HepG2 (cell line): ENCODE measurements around the gene PRKCSH. TPM values are rescaled to one million over a fixed set of nuclear protein-coding genes. Genes with fewer than 3 reads are reported as not detected.
A peak's percentile ranks its signal among the peaks of the same experiment; 100 is the strongest.

Source experiments
- ATAC-seq: fragments of 200-7000 bp; cut with Tn5 transposase; 3 replicates; pipeline ENCODE4 v1.9.1; 2020; ENCODE audit warnings: mild to moderate bottlenecking, moderate library complexity
- BruUV-seq: library from RNA; stranded (reverse); fragments of 400-500 nt; replicated peaks from 2 replicates; lab custom pipeline; 2021; lab: Mats Ljungman, UMichigan
- CTCF ChIA-PET: fragments of 300-600 bp; formaldehyde crosslinking; extraction: SDS; loops from one replicate; lab custom pipeline; 2021; ENCODE audit warnings: low total read pairs, inconsistent platforms, low intra/inter-chr PET ratio; lab: Yijun Ruan, JAX
- POLR2A ChIA-PET: fragments of 350-600 bp; sonication (Branson Sonifier 250); formaldehyde crosslinking; loops from one replicate; lab custom pipeline; 2020; ENCODE audit warnings: antibody characterized with exemption, inconsistent platforms; lab: Yijun Ruan, JAX
- DNase-seq: peaks from one replicate; pipeline ENCODE4 v3.0.0-alpha.2; 2015; ENCODE audit warnings: low spot score
- FAIRE-seq: peaks from 3 replicates; lab custom pipeline; 2011; peaks lifted over from hg19 to GRCh38; lab: Jason Lieb, UNC
- H2AFZ ChIP-seq: one replicate; pipeline ENCODE4 v1.6.1; 2011; ENCODE audit warnings: low read length, inconsistent platforms
- H3K27ac ChIP-seq: fragments of 300-600 bp; 3 replicates; pipeline ENCODE4 v1.8.0; 2011; ENCODE audit warnings: mixed run types, mild to moderate bottlenecking, mixed read lengths, low read length, inconsistent platforms; ENCODE audit not compliant: insufficient read depth; ENCODE audit errors: extremely low read length
- H3K27me3 ChIP-seq, 2 experiments: fragments of 200-600 bp in 1 of 2; 2 replicates in 1 of 2; 3 replicates in 1 of 2; pipeline versions ENCODE4 v1.6.0 to v1.8.0; 2011; ENCODE audit warnings: low read length in 2 of 2, mild to moderate bottlenecking in 2 of 2, moderate library complexity in 2 of 2, inconsistent platforms in 1 of 2; ENCODE audit not compliant: insufficient read depth in 2 of 2, control insufficient read depth in 1 of 2
- H3K36me3 ChIP-seq, 2 experiments: fragments of 200-600 bp in 1 of 2; replicated peaks in 1 of 2; 2 replicates in 1 of 2; 3 replicates in 1 of 2; pipeline versions ENCODE4 v1.5.1 to v1.8.0; 2011; ENCODE audit warnings: low read length in 2 of 2, inconsistent platforms in 1 of 2; ENCODE audit not compliant: insufficient read depth in 2 of 2, control insufficient read depth in 1 of 2
- H3K4me1 ChIP-seq: 2 replicates; pipeline ENCODE4 v1.5.1; 2012; ENCODE audit warnings: low read length, inconsistent platforms; ENCODE audit not compliant: insufficient read depth
- H3K4me2 ChIP-seq: 2 replicates; pipeline ENCODE4 v1.6.0; 2011; ENCODE audit warnings: low read depth, low read length, inconsistent platforms
- H3K4me3 ChIP-seq, 3 experiments: fragments of 200-600 bp in 1 of 3; sonication (generic), shearing (Covaris generic) in 1 of 3; replicated peaks in 1 of 3; 2 replicates each; pipeline ENCODE4 v1.5.1; 2011 to 2016; ENCODE audit warnings: low read length in 3 of 3, inconsistent platforms in 2 of 3, low read depth in 2 of 3, mild to moderate bottlenecking in 2 of 3, control low read depth in 1 of 3, mixed read lengths in 1 of 3; ENCODE audit not compliant: insufficient read depth in 1 of 3
- H3K79me2 ChIP-seq: one replicate; pipeline ENCODE4 v1.6.1; 2011; ENCODE audit warnings: low read length, inconsistent platforms; ENCODE audit not compliant: insufficient read depth
- H3K9ac ChIP-seq: 2 replicates; pipeline ENCODE4 v1.6.0; 2011; ENCODE audit warnings: mild to moderate bottlenecking, low read depth, low read length, inconsistent platforms; ENCODE audit not compliant: insufficient read depth
- H3K9me3 ChIP-seq: 2 replicates; pipeline ENCODE4 v1.5.1; 2012; ENCODE audit warnings: mild to moderate bottlenecking, low read length
- H4K20me1 ChIP-seq: 2 replicates; pipeline ENCODE4 v1.6.0; 2011; ENCODE audit warnings: inconsistent platforms, mild to moderate bottlenecking, low read length, moderate library complexity; ENCODE audit not compliant: insufficient read depth
- HNF4G ChIP-seq, 2 experiments: sonication (generic) in 1 of 2; formaldehyde crosslinking in 1 of 2; IDR thresholded peaks; 2 replicates each; pipeline versions ENCODE4 v1.4.0 to v1.6.1; 2011 to 2020; ENCODE audit warnings: borderline replicate concordance in 2 of 2, low read depth in 2 of 2, mild to moderate bottlenecking in 2 of 2, low read length in 1 of 2, missing genetic modification reagents in 1 of 2, moderate library complexity in 1 of 2
- NFE2L1 ChIP-seq: sonication (generic); formaldehyde crosslinking; IDR thresholded peaks from 2 replicates; pipeline ENCODE4 v1.4.0; 2020; ENCODE audit warnings: missing genetic modification reagents, mild to moderate bottlenecking, borderline replicate concordance
- NR2C2 ChIP-seq: sonication (generic); formaldehyde crosslinking; IDR thresholded peaks from 2 replicates; pipeline ENCODE4 v1.4.0; 2020; ENCODE audit warnings: missing genetic modification reagents, mild to moderate bottlenecking, moderate library complexity, borderline replicate concordance
- NR2F1 ChIP-seq, 2 experiments: fragments of 450-650 bp in 1 of 2; formaldehyde crosslinking in 1 of 2; IDR thresholded peaks; 2 replicates each; pipeline versions ENCODE4 v1.5.0 to v1.6.1; 2016 to 2020; ENCODE audit warnings: mild to moderate bottlenecking in 1 of 2, missing compliant biosample characterization in 1 of 2, missing genetic modification reagents in 1 of 2, moderate library complexity in 1 of 2
- NR2F2 ChIP-seq: IDR thresholded peaks from 2 replicates; pipeline ENCODE4 v1.6.1; 2012; ENCODE audit warnings: low read depth, inconsistent platforms, borderline replicate concordance
- NR2F6 ChIP-seq, 2 experiments: IDR thresholded peaks; 2 replicates each; pipeline ENCODE4 v1.6.1; 2016; ENCODE audit warnings: antibody characterized with exemption in 1 of 2, mild to moderate bottlenecking in 1 of 2
- THAP7 ChIP-seq: sonication (generic); formaldehyde crosslinking; IDR thresholded peaks from 2 replicates; pipeline ENCODE4 v1.8.1; 2023; ENCODE audit warnings: mild to moderate bottlenecking, missing genetic modification reagents
- TMF1 ChIP-seq: sonication (generic); formaldehyde crosslinking; IDR thresholded peaks from 2 replicates; pipeline ENCODE4 v1.8.1; 2022; ENCODE audit warnings: low read depth, missing genetic modification reagents
- ZNF720 ChIP-seq: sonication (generic); formaldehyde crosslinking; IDR thresholded peaks from 2 replicates; pipeline ENCODE4 v1.4.0; 2020; ENCODE audit warnings: missing genetic modification reagents
- ZNF883 ChIP-seq: sonication (generic); formaldehyde crosslinking; IDR thresholded peaks from 2 replicates; pipeline ENCODE4 v1.5.1; 2020; ENCODE audit warnings: mild to moderate bottlenecking, missing genetic modification reagents; ENCODE audit errors: not compliant biosample characterization
- WGBS: methylation state at CpG from one replicate; pipeline ENCODE4 v1.1.6; 2017; ENCODE audit warnings: low lambda C conversion rate; 5-methylcytosine and 5-hydroxymethylcytosine counted together
- in situ Hi-C: cut with HindIII; loops from 2 replicates; pipeline ENCODE4 v1.10.0; 2017; ENCODE audit warnings: low pct_unique_long_range_greater_than_20kb; ENCODE audit not compliant: extremely low pct_ligation_motif_present
- intact Hi-C: fragments of 100-400 bp; cut with micrococcal nuclease; formaldehyde crosslinking; loops from one replicate; pipeline ENCODE4 v1.10.0; 2022; ENCODE audit not compliant: unreplicated experiment
- polyA plus RNA-seq, 8 experiments: library from polyadenylated mRNA; depleted of rRNA in 3 of 8; stranded (reverse) in 7 of 8; unstranded in 1 of 8; fragments of >200 nt; fragmentation: Illumina TruSeq in 4 of 8; extraction: Trizol in 4 of 8; gene quantifications; 2 replicates each; pipeline versions ENCODE4 v1.2.1 to v1.2.3, GENCODE V29; 2011 to 2016; ENCODE audit warnings: low read depth in 4 of 8, missing spikeins in 1 of 8, mixed read lengths in 1 of 8; ENCODE audit not compliant: insufficient read depth in 1 of 8
- total RNA-seq, 5 experiments: library from RNA; depleted of rRNA; stranded (reverse); fragments of >200 nt; fragmentation: Illumina TruSeq; extraction: Trizol; gene quantifications; 2 replicates each; pipeline ENCODE4 v1.2.3, GENCODE V29; 2016; ENCODE audit warnings: low read depth in 1 of 5
- TF ChIP-seq, protein P1 (sequence below): IDR thresholded peaks from 2 replicates; pipeline ENCODE4 v1.6.1; 2016; ENCODE audit warnings: mild to moderate bottlenecking, missing biosample characterization, missing genetic modification reagents

The PRKCSH gene
- total and polyA plus RNA-seq, 2 of the 13 experiments (the other 11 are each of a cell fraction or from before 2014, with no cell fraction given): 85.1 to 125 TPM

DNA sequence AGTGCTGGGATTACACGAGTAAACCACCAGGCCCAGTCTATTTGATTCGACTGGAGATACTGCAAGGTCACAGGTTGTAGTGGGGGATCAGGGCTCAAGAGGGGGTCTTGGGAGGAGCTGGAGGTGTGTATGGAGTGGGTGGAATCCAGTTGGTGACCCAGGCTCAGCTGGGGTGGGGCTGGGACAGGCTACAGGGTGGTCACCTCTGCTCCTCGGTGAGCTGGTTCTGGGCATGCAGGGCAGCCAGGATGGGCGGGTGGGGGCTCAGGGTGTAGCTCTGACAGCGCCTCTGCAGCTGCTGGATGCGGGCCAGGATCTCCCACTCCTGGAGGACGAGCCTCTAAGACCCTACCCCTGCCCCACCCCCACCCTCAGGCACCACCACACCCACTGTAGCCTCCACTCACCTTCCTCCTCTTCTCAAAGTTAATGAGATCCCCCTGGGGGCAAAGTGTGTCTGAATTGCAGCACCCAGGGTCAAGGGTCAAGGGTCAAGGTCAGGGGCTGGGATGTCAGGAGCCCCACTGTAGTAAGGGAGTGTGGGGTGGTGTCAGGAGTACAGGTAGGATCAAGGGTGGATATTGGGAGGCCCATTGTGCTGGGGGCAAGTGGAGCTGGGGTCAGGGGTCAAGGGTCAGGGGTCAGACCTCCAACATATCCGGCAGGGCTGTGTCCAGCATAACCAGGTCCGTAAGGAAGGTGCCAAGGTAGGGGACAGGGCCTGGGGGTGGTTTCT is 33.5 kb upstream of the PRKCSH start:
- intact Hi-C loops (no loop called here), in situ Hi-C loops (no loop called here)
- Histone ChIP-seq H3K27ac (no peak overlapping the region), H4K20me1 (no peaks in the 10 kb centered on the region), H3K79me2 (no peaks in the 10 kb centered on the region), H3K9me3 (no peaks in the 10 kb centered on the region), H3K4me1 (no peaks in the 10 kb centered on the region), H3K4me3 (no peak overlapping the region), H2AFZ (no peak overlapping the region), H3K27me3 (no peaks in the 10 kb centered on the region), H3K36me3 (no peaks in the 10 kb centered on the region), H3K9ac (no peak overlapping the region), H3K4me2 (no peak overlapping the region)
- no TSS peak for BruUV-seq
- FAIRE-seq: no peak
- no peak for ATAC-seq
- WGBS: 100% methylated on average over 3 of the region's 9 CpGs
- POLR2A ChIA-PET: interaction anchor here (1.3 kb wide), 1 partner anchor 17 kb away, joined by 3 read pairs; the partner anchor contains the start of gene RGL3
- no peak for DNase-seq
- CTCF ChIA-PET: no interaction called here
- TF ChIP-seq NR2F2 (peak; percentile 60; the same call in 1 of the 2 replicates), TMF1 (CRISPR knock-in tag) (no peak), HNF4G (IDR thresholded peaks at IDR 0.05; ENCODE audit: borderline replicate concordance, low read depth, low read length) (peak; percentile 38; the same call in 1 of the 2 replicates), HNF4G (CRISPR knock-in tag; IDR thresholded peaks at IDR 0.05; ENCODE audit: borderline replicate concordance, low read depth) (no peak), ZNF720 (no peak), NR2F6 (IDR thresholded peaks at IDR 0.05) (peak; percentile 79), NR2F6 (CRISPR knock-in tag; IDR thresholded peaks at IDR 0.05) (no peak), NFE2L1 (CRISPR knock-in tag) (no peak), ZNF883 (no peak), NR2C2 (peak; percentile 77), NR2F1 (CRISPR knock-in tag; IDR thresholded peaks at IDR 0.05) (peak in 1 of 2 experiments; percentile 74; a peak in 2 of 4 replicates), THAP7 (no peak)
- TF ChIP-seq, protein P1, sequence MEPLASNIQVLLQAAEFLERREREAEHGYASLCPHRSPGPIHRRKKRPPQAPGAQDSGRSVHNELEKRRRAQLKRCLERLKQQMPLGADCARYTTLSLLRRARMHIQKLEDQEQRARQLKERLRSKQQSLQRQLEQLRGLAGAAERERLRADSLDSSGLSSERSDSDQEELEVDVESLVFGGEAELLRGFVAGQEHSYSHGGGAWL (CRISPR knock-in tag): no peak
